GM12878 (cell line): Measurements from ENCODE around the gene UQCRC1.

ENCODE experiments used
- EZH2 ChIP-seq: IDR thresholded peaks from 2 replicates; pipeline ENCODE4 v1.6.1; 2012; ENCODE audit warnings: low read depth, mild to moderate bottlenecking, control low read depth, inconsistent platforms, low read length, borderline replicate concordance; ENCODE audit not compliant: control insufficient read depth
- ZNF217 ChIP-seq: fragments of 450-650 bp; IDR thresholded peaks from 2 replicates; pipeline ENCODE4 v1.6.1; 2017; ENCODE audit warnings: antibody characterized with exemption, mild to moderate bottlenecking
- TF ChIP-seq, protein P1 (sequence below), 3 experiments: IDR thresholded peaks in 2 of 3; conservative IDR thresholded peaks in 1 of 3; 2 replicates each; pipeline ENCODE4 v1.5.1; 2011; ENCODE audit warnings: low read depth in 3 of 3, low read length in 3 of 3, mild to moderate bottlenecking in 3 of 3, control low read depth in 2 of 3, moderate library complexity in 2 of 3, inconsistent platforms in 1 of 3, mixed read lengths in 1 of 3; ENCODE audit not compliant: control insufficient read depth in 2 of 3, insufficient read depth in 1 of 3; ENCODE audit errors: extremely low read depth in 1 of 3

DNA sequence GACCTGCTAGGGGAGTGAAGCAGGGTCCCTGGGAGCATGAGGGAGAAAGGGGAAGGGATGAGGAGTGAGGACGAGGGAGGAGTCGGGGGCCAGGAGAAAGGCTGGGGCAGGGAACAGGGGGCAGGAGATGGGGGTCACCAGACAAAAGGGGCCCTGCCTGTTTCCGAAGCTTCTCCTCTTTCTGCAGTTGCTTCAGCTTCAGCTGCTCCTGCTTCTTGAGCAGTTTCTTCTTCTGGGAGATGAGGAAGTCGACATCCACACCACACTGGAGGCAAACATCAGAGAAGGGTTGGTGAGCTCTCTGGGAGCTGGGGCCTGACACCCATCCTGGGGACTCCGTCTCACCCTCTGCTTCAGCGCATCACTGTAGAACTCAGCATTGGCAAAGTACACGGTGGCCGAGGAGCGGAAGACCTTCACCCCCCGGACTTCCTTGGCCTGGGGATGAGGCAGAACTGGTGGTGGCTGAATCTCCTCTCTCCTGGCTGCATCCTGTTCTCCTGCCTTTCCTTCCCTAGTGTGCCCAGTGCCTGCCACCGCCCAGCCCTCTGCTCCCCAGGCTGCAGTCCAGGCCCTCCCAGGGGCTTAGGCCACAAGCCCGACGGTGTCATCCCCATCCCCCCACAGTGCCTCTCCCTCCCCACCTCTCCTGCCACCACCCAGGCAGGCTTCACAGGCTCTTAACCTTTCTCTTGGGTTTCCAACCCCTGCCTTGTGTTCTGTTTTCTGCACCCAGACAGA lies 19.0 kb upstream of the UQCRC1 start:
- TF ChIP-seq ZNF217 (no peak), EZH2 (no peak)
- TF ChIP-seq, protein P1, sequence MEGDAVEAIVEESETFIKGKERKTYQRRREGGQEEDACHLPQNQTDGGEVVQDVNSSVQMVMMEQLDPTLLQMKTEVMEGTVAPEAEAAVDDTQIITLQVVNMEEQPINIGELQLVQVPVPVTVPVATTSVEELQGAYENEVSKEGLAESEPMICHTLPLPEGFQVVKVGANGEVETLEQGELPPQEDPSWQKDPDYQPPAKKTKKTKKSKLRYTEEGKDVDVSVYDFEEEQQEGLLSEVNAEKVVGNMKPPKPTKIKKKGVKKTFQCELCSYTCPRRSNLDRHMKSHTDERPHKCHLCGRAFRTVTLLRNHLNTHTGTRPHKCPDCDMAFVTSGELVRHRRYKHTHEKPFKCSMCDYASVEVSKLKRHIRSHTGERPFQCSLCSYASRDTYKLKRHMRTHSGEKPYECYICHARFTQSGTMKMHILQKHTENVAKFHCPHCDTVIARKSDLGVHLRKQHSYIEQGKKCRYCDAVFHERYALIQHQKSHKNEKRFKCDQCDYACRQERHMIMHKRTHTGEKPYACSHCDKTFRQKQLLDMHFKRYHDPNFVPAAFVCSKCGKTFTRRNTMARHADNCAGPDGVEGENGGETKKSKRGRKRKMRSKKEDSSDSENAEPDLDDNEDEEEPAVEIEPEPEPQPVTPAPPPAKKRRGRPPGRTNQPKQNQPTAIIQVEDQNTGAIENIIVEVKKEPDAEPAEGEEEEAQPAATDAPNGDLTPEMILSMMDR (IDR thresholded peaks at IDR 0.05 in 2 of 3, conservative IDR thresholded peaks at IDR 0.05 in 1 of 3; ENCODE audit: control insufficient read depth in 2 of 3, extremely low read depth in 1 of 3, insufficient read depth in 1 of 3, low read depth in 3 of 3, low read length in 3 of 3): no peak
